Adrenal gland (tissue), 5 donors: ENCODE data around the gene KRTAP5-5.

Source experiments
- POLR2A ChIP-seq, 2 donors: fragments of 450-650 bp; IDR thresholded peaks; one replicate each; pipeline ENCODE4 v1.6.1; 2017; ENCODE audit warnings: antibody characterized with exemption in 2 of 2, mild to moderate bottlenecking in 2 of 2, moderate library complexity in 1 of 2
- TF ChIP-seq, protein P1 (sequence below), 6 experiments: fragments of 450-650 bp in 4 of 6; fragments of 200-600 bp in 2 of 6; sonication (generic) in 1 of 6; IDR thresholded peaks; 1 replicate in 5 of 6; 2 replicates in 1 of 6; pipeline versions ENCODE4 v1.5.1 to v1.8.0; 2016 to 2021; ENCODE audit warnings: antibody characterized with exemption in 6 of 6, mild to moderate bottlenecking in 2 of 6, moderate library complexity in 1 of 6
- donor health status: DM: no; HTN: no; CAD: no.

- TF ChIP-seq POLR2A (IDR thresholded peaks at IDR 0.05), result no peak
- TF ChIP-seq, protein P1, sequence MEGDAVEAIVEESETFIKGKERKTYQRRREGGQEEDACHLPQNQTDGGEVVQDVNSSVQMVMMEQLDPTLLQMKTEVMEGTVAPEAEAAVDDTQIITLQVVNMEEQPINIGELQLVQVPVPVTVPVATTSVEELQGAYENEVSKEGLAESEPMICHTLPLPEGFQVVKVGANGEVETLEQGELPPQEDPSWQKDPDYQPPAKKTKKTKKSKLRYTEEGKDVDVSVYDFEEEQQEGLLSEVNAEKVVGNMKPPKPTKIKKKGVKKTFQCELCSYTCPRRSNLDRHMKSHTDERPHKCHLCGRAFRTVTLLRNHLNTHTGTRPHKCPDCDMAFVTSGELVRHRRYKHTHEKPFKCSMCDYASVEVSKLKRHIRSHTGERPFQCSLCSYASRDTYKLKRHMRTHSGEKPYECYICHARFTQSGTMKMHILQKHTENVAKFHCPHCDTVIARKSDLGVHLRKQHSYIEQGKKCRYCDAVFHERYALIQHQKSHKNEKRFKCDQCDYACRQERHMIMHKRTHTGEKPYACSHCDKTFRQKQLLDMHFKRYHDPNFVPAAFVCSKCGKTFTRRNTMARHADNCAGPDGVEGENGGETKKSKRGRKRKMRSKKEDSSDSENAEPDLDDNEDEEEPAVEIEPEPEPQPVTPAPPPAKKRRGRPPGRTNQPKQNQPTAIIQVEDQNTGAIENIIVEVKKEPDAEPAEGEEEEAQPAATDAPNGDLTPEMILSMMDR (IDR thresholded peaks at IDR 0.05), result no peak
These were observed 11.5 kb downstream of the KRTAP5-5 start for GRCh38 chr11:1641096-1641495.
